Activated T-cell treated with anti-CD3 and anti-CD28 coated beads for 24 hours (primary cell): ENCODE results near the gene CRELD2.

ENCODE experiments used
- DNase-seq: peaks from one replicate; pipeline ENCODE4 v3.0.0-alpha.2; 2020; ENCODE audit warnings: low read depth

CRELD2 gene

DNA sequence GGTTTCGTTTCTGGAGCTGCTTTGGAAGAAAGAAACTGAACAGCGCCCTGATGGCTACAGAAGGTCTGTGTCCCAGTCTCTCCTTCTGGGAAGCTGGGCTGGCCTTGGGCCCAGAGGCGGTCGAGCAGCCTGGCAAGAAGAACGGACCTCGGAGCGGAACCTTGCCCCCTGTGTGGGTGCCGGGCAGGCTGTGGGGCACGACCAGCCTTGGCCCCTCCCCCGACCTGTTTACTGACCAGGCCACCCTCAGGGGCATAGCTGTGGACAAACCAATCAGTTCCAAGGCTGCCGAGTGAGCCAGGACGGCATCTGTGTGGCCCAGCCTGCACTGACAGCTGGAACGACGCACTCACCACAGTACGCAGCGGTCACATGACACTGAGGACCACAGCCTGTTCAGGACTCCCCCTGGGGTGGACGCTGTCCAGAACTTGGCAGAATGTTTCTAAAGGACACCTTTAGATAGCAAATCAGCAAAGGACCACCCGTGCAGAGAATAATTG, 49.3 kb downstream of the CRELD2 start:
- DNase-seq = no peak

DNA sequence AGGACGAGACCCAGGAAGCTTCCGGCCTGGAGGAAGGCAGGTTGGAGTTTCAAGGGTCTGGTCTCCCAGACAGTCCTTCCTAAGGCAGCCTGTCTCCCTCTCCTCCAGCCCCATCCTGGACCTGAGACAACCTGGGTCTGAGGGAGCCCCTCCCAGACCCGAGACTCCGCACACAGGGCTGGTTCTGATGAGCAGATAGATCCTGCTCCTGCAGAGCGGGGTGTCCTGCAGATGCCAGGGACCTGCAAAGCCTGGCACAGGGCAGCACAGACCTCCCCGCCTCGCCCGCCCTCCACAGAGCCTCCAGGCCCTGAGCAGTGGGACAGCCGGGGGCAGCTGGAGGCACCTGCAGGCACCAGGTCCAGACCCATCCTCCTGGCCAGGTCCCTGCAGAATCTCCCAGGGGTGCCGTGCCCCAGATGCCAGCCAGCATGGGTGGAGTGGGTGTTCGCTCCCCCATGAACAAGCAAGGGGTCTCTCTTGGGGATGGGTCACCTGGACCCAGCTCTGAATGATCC, 49.9 kb downstream of the CRELD2 start:
- no peak for DNase-seq

GRCh38 chr22:49968831-49969661, 50.6 kb downstream of the CRELD2 start:
- no peak for DNase-seq

- DNase-seq = no peak
Observed at GRCh38 chr22:49969751-49970527, 51.5 kb downstream of the CRELD2 start.

- peak; percentile 94 for DNase-seq
Observed at GRCh38 chr22:49970528-49971231, 52.2 kb downstream of the CRELD2 start.

- DNase-seq = peak; percentile 71
Observed at GRCh38 chr22:49971232-49972162, 53.1 kb downstream of the CRELD2 start.

DNA sequence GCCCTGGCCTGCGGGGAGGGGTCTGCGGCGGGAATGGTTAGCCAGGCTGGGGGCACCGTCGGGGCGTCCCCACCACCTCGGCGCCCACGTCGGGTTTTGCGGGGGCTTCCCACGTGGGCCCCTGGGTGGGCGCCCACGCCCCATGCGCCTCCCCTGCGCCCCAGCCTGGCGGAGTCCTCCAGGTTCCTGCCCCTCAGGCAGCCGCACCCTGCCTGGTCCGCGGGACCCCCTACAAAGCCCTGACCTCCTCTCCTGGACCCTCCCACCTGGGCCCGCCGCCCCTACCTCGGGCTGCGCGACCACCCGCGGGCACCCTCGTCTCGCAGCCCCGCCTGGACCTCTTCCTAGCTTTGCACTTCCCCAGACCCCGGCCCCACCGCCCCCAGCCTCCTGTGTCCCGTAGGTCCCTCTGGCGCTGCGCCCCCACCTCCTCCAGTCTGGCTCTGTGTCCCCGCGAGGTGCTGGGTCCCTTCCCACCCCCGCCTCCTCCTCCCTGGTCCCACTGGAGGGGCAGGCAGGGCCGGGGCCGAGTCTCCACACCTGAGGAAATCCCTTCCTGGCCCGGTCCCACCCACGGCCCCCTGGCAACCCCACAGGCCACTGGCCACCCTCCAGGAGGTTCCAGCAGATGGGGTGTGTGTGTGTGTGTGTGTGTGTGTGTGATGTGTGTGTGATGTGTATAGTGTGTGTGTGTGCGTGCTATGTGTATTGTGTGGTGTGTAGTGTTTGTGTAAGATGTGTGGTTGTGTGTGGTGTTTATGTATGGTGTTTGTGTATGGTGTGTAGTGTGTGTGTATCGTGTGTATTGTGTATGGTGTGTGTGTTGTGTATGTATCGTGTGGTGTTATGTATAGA, 54.0 kb downstream of the CRELD2 start:
- DNase-seq = no peak

GRCh38 chr22:49973018-49973961, 54.9 kb downstream of the CRELD2 start:
- DNase-seq = no peak

DNA sequence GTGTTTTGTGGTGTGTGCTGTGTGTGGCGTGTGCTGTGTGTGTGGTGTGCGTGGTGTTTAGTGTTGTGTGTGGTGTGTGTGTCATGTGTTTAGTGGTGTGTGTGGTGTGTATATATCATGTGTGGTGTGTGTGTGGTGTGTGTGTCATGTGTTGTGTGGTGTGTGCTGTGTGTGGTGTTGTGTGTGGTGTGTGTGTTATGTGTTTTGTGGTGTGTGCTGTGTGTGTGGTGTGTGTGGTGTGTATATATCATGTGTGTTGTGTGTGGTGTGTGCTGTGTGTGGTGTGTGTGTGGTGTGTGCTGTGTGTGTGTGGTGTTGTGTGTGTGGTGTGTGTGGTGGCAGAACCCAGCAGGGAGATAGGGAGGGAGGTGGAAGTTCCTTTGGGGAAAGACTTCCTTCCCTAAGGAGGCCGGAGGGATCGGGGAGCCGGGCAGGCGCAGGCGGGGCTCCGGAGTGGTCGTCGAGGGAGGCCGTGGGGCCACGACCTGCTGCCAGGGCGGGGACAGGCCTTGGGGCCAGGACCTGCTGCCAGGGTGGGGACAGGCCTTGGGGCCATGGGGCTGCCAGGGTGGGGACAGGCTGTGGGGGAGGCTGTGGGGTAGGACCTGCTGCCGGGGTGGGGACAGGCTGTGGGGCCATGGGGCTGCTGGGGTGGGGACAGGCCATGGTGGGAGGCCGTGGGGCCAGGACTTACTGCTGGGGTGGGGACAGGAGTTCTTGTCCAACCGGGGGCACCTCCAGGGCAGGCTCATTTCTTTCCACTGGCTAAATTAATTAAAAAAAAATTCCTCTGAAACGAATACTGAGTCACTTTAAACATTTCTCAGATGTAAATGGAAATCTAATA, 57.3 kb downstream of the CRELD2 start:
- DNase-seq = no peak

GRCh38 chr22:49976439-49977175, 58.2 kb downstream of the CRELD2 start:
- peak; percentile 58 for DNase-seq
